H1 (cell line): ENCODE data around the gene TOR4A. TPM values are rescaled to one million over a fixed set of nuclear protein-coding genes. Genes with fewer than 3 reads are reported as not detected.

ENCODE experiments used
- EZH2 ChIP-seq: fragments of 200-600 bp; sonication (generic); IDR thresholded peaks from 2 replicates; pipeline ENCODE4 v1.7.1; 2012; ENCODE audit warnings: low read depth, mild to moderate bottlenecking, moderate library complexity, low read length, inconsistent platforms; ENCODE audit not compliant: severe bottlenecking
- polyA plus RNA-seq, 7 experiments: library from polyadenylated mRNA; depleted of rRNA in 3 of 7; stranded (reverse) in 5 of 7; unstranded in 2 of 7; fragments of >200 nt in 5 of 7; fragments of 200-250 nt in 2 of 7; gene quantifications; 1 replicate in 5 of 7; 2 replicates in 1 of 7; 4 replicates in 1 of 7; pipeline versions ENCODE4 v1.2.1 to v1.2.3, GENCODE V29; 2011 to 2013; ENCODE audit warnings: missing spikeins in 2 of 7, mixed read lengths in 2 of 7
- total RNA-seq: library from RNA; stranded (reverse); fragmentation: NEBNext Ultra II Directional; extraction: Animal tissue kit (Norgen Biotek cat#: 25700); gene quantifications from 2 replicates; pipeline ENCODE4 v1.2.1, GENCODE V29; 2021

TOR4A gene
- total and polyA plus RNA-seq, 2 of the 8 experiments (the other 6 are each of a cell fraction or from before 2014, with no cell fraction given), result 8.4 to 9.3 TPM

- TF ChIP-seq EZH2, result no peak
These were observed 20.7 kb upstream of the TOR4A start (continued) for GRCh38 chr9:137256856-137257255.
